Fibroblast of mammary gland (primary cell): ENCODE measurements around the gene GRIK1.
A peak's percentile ranks its signal among the peaks of the same experiment; 100 is the strongest.

ENCODE experiments used
- DNase-seq: peaks from one replicate; pipeline ENCODE4 v3.0.0-alpha.2; 2010; ENCODE audit warnings: low read depth
- H3K4me3 ChIP-seq: 2 replicates; pipeline ENCODE4 v1.5.1; 2011; ENCODE audit warnings: low read depth, mild to moderate bottlenecking, low read length, moderate library complexity; ENCODE audit not compliant: control insufficient read depth
- TF ChIP-seq, protein P1 (sequence below): conservative IDR thresholded peaks from 2 replicates; pipeline ENCODE4 v1.5.1; 2011; ENCODE audit warnings: low read depth, low read length, inconsistent platforms; ENCODE audit not compliant: control insufficient read depth, insufficient read depth

Gene GRIK1

GRCh38 chr21:29555601-29556000 is 384.2 kb downstream of the GRIK1 start:
- TF ChIP-seq, protein P1, sequence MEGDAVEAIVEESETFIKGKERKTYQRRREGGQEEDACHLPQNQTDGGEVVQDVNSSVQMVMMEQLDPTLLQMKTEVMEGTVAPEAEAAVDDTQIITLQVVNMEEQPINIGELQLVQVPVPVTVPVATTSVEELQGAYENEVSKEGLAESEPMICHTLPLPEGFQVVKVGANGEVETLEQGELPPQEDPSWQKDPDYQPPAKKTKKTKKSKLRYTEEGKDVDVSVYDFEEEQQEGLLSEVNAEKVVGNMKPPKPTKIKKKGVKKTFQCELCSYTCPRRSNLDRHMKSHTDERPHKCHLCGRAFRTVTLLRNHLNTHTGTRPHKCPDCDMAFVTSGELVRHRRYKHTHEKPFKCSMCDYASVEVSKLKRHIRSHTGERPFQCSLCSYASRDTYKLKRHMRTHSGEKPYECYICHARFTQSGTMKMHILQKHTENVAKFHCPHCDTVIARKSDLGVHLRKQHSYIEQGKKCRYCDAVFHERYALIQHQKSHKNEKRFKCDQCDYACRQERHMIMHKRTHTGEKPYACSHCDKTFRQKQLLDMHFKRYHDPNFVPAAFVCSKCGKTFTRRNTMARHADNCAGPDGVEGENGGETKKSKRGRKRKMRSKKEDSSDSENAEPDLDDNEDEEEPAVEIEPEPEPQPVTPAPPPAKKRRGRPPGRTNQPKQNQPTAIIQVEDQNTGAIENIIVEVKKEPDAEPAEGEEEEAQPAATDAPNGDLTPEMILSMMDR: no peak
- no peak for DNase-seq
- H3K4me3 ChIP-seq: no peak overlapping the region

GRCh38 chr21:29550205-29550604 is 389.6 kb downstream of the GRIK1 start:
- H3K4me3 ChIP-seq: no peak overlapping the region
- DNase-seq: no peak
- TF ChIP-seq, protein P1: no peak

DNA sequence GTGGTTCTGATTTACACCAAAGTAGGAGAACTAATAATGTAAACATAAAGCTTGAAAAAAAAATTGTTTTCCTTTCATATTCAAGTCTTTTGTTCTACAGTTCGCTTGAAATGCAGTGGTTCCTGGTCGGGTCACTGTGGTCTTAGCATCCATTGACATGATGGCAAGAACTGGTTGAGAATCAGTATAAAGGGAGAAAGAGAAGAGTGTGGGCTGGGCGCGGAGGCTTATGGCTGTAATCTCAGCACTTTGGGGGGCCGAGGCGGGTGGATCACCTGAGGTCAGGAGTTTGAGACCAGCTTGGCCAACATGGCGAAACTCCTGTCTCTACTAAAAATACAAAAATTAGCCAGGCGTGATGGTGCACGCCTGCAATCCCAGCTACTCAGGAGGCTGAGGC is 390.2 kb downstream of the GRIK1 start:
- no peak for DNase-seq
- TF ChIP-seq, protein P1: no peak
- H3K4me3 ChIP-seq: no peak overlapping the region

DNA sequence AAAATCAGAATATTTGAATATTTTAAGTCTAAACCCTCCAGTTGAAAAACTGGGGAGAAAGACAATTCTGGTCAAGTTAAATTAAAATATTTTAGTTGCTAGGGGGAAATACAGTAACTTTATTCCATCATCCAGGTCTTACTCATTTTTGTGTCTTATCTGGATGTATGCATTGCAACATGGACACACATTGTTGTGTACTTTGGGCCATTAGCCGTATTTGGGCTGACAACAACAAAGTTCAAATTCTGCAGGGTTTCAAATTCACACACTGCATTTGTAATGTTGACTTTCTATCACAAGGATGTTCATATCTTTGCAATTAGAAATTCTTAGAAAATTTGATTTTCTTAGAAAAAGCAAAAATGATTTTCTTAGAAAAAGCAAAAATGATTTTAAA is 391.8 kb downstream of the GRIK1 start:
- TF ChIP-seq, protein P1: no peak
- H3K4me3 ChIP-seq: no peak overlapping the region
- no peak for DNase-seq

DNA sequence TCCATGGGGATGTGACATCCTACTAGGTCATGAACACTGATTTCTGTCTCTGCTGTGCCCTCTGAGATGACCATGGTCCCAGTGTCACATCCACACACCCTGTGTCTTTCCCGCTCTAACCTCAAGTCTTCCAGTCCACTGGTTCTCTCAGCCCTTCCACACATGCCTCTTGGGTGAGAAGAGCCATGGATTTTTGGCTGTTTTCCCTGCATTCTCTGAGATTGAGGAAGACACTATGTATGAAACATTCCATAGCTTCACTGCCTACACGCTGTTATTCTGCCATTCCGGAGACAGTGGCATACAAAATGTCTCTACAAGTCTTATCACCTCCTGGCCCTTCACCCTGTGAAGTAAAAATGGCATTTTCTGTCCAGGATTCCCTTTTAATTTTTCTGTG is 393.7 kb downstream of the GRIK1 start:
- H3K4me3 ChIP-seq: no peak overlapping the region
- TF ChIP-seq, protein P1: no peak
- no peak for DNase-seq

- H3K4me3 ChIP-seq: no peak overlapping the region
- TF ChIP-seq, protein P1: no peak
- DNase-seq: no peak
Measured at GRCh38 chr21:29540289-29540688, 399.5 kb downstream of the GRIK1 start.

DNA sequence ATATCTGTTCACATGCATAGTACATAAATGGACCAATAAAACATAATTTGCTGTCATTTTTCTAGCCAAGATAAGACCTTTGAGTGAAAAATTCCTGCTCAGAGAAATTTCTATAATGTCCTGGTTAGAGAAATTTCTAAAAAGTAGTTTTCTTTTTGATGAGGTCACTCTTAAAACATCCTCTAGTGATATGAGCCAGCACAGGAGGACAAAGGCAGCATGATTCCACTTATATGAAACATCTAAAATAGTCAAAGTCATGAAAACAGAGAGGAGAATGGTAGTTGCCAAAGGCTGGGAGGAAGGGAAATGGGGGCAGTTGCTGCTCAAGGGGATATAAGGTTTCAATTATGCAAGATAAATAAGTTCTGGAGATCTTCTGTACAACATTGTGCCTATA is 401.7 kb downstream of the GRIK1 start:
- DNase-seq: peak; percentile 37
- H3K4me3 ChIP-seq: no peak overlapping the region
- TF ChIP-seq, protein P1: no peak
